GM12878 (cell line): ENCODE results near the gene RHEBL1. TPM values are rescaled to one million over a fixed set of nuclear protein-coding genes. Genes with fewer than 3 reads are reported as not detected.

Experiments used
- ATAC-seq: fragments of 200-7000 bp; cut with Tn5 transposase; 3 replicates; pipeline ENCODE4 v1.9.1; 2020; ENCODE audit warnings: mild to moderate bottlenecking, moderate library complexity
- BruUV-seq: library from RNA; stranded (reverse); fragments of 400-500 nt; replicated peaks from 2 replicates; lab custom pipeline; 2021; lab: Mats Ljungman, UMichigan
- CTCF ChIA-PET: fragments of 300-600 bp; sonication (Branson Sonifier 250); formaldehyde crosslinking; extraction: SDS; loops from one replicate; lab custom pipeline; 2021; ENCODE audit warnings: inconsistent platforms; lab: Yijun Ruan, JAX
- POLR2A ChIA-PET: fragments of 350-600 bp; formaldehyde crosslinking; extraction: SDS; loops from one replicate; lab custom pipeline; 2021; ENCODE audit warnings: inconsistent platforms; lab: Charles Lee
- RAD21 ChIA-PET: fragments of 300-600 bp; sonication (Branson Sonifier 250); formaldehyde crosslinking; loops from one replicate; lab custom pipeline; 2023; ENCODE audit warnings: antibody characterized with exemption; ENCODE audit not compliant: unreplicated experiment; lab: Charles Lee
- SMC1A ChIA-PET: fragments of 300-600 bp; sonication (Branson Sonifier 250); formaldehyde crosslinking; loops from one replicate; lab custom pipeline; 2023; ENCODE audit not compliant: unreplicated experiment, uncharacterized antibody; lab: Charles Lee
- DNase-seq: peaks from one replicate; pipeline ENCODE4 v3.0.0-alpha.2; 2011; ENCODE audit warnings: low read depth, low spot score
- FAIRE-seq: peaks from 3 replicates; lab custom pipeline; 2011; peaks lifted over from hg19 to GRCh38; lab: Jason Lieb, UNC
- H2AFZ ChIP-seq: 2 replicates; pipeline ENCODE4 v1.6.0; 2011; ENCODE audit warnings: low read depth, low read length, control low read depth; ENCODE audit not compliant: control insufficient read depth
- H3K27ac ChIP-seq: 2 replicates; pipeline ENCODE4 v1.5.1; 2011; ENCODE audit warnings: control low read depth; ENCODE audit not compliant: control insufficient read depth, insufficient read depth
- H3K27me3 ChIP-seq, 2 experiments: replicated peaks in 1 of 2; 2 replicates each; pipeline versions ENCODE4 v1.6.0 to v1.6.1; 2011; ENCODE audit warnings: low read length in 1 of 2; ENCODE audit not compliant: control insufficient read depth in 2 of 2, insufficient read depth in 2 of 2
- H3K36me3 ChIP-seq, 2 experiments: 2 replicates each; pipeline ENCODE4 v1.5.1; 2011; ENCODE audit warnings: low read length in 1 of 2; ENCODE audit not compliant: control insufficient read depth in 2 of 2, insufficient read depth in 2 of 2
- H3K4me1 ChIP-seq: 2 replicates; pipeline ENCODE4 v1.6.1; 2011; ENCODE audit warnings: mild to moderate bottlenecking, low read length, moderate library complexity, mixed read lengths; ENCODE audit not compliant: control insufficient read depth, insufficient read depth
- H3K4me2 ChIP-seq: 2 replicates; pipeline ENCODE4 v1.6.0; 2011; ENCODE audit warnings: control low read depth; ENCODE audit not compliant: control insufficient read depth, insufficient read depth
- H3K4me3 ChIP-seq: fragments of 200-600 bp; sonication (generic); 2 replicates; pipeline ENCODE4 v1.5.1; 2016
- H3K79me2 ChIP-seq: 2 replicates; pipeline ENCODE4 v1.6.0; 2011; ENCODE audit warnings: low read length; ENCODE audit not compliant: control insufficient read depth, insufficient read depth
- H3K9ac ChIP-seq: 2 replicates; pipeline ENCODE4 v1.8.0; 2011; ENCODE audit warnings: low read length, control low read depth, mixed read lengths; ENCODE audit not compliant: control insufficient read depth, insufficient read depth
- H3K9me3 ChIP-seq: replicated peaks from 3 replicates; pipeline ENCODE4 v1.5.1; 2011; ENCODE audit warnings: mild to moderate bottlenecking, low read length; ENCODE audit not compliant: control insufficient read depth, insufficient read depth
- H4K20me1 ChIP-seq: 2 replicates; pipeline ENCODE4 v1.6.0; 2011; ENCODE audit not compliant: control insufficient read depth, insufficient read depth
- CHD4 ChIP-seq: fragments of 200-600 bp; sonication (generic); IDR thresholded peaks from 2 replicates; pipeline ENCODE4 v1.6.1; 2016; ENCODE audit warnings: mild to moderate bottlenecking
- FOXM1 ChIP-seq: IDR thresholded peaks from 2 replicates; pipeline ENCODE4 v1.6.1; 2012; ENCODE audit warnings: low read depth, mild to moderate bottlenecking, inconsistent platforms, low read length, moderate library complexity
- HDGF ChIP-seq: fragments of 450-650 bp; IDR thresholded peaks from 2 replicates; pipeline ENCODE4 v1.6.1; 2016; ENCODE audit warnings: antibody characterized with exemption
- IRF3 ChIP-seq: fragments of 450-650 bp; IDR thresholded peaks from 2 replicates; pipeline ENCODE4 v1.6.1; 2014; ENCODE audit warnings: mild to moderate bottlenecking
- MTA2 ChIP-seq: fragments of 450-650 bp; IDR thresholded peaks from 2 replicates; pipeline ENCODE4 v1.6.1; 2016; ENCODE audit warnings: low read depth, mild to moderate bottlenecking, moderate library complexity
- POLR2AphosphoS5 ChIP-seq: IDR thresholded peaks from 2 replicates; pipeline ENCODE4 v1.6.1; 2011; ENCODE audit warnings: mild to moderate bottlenecking, low read length, inconsistent platforms
- RFX5 ChIP-seq: IDR thresholded peaks from 2 replicates; pipeline ENCODE4 v1.6.1; 2011; ENCODE audit warnings: low read depth, low read length, improper control_type of control experiment
- SIX5 ChIP-seq: IDR thresholded peaks from 2 replicates; pipeline ENCODE4 v1.6.1; 2011; ENCODE audit warnings: mild to moderate bottlenecking, low read depth, low read length, moderate library complexity; ENCODE audit not compliant: severe bottlenecking
- STAT1 ChIP-seq: fragments of 450-650 bp; conservative IDR thresholded peaks from 2 replicates; pipeline ENCODE4 v1.6.1; 2014; ENCODE audit warnings: antibody characterized with exemption, mild to moderate bottlenecking
- TBL1XR1 ChIP-seq: IDR thresholded peaks from 2 replicates; pipeline ENCODE4 v1.6.1; 2012; ENCODE audit warnings: low read depth, low read length, improper control_type of control experiment
- ZNF207 ChIP-seq: fragments of 450-650 bp; IDR thresholded peaks from 2 replicates; pipeline ENCODE4 v1.6.1; 2014; ENCODE audit warnings: antibody characterized with exemption, mild to moderate bottlenecking, borderline replicate concordance
- ZSCAN29 ChIP-seq: fragments of 450-650 bp; IDR thresholded peaks from 2 replicates; pipeline ENCODE4 v1.6.1; 2017; ENCODE audit warnings: mild to moderate bottlenecking, moderate library complexity
- WGBS: methylation state at CpG from one replicate; pipeline ENCODE4 v1.1.6; 2016; ENCODE audit warnings: low lambda C conversion rate; ENCODE audit not compliant: insufficient replicate concordance, insufficient coverage; ENCODE audit errors: missing lambda C conversion rate; 5-methylcytosine and 5-hydroxymethylcytosine counted together
- in situ Hi-C: fragments of 300-500 bp; cut with MboI; formaldehyde crosslinking; loops from 9 replicates; pipeline ENCODE4 v1.14.3; 2018; ENCODE audit warnings: mixed read lengths
- intact Hi-C: fragments of 100-400 bp; cut with micrococcal nuclease; formaldehyde crosslinking; loops from one replicate; pipeline ENCODE4 v1.14.2; 2022; ENCODE audit not compliant: unreplicated experiment
- polyA plus RNA-seq, 11 experiments: library from polyadenylated mRNA; depleted of rRNA in 4 of 11; unstranded in 6 of 11; stranded (reverse) in 5 of 11; fragments of >200 nt; fragmentation: Nextera tagmentation in 4 of 11; fragmentation: Illumina TruSeq in 1 of 11; extraction: Ambion mirVana in 4 of 11; extraction: Trizol in 1 of 11; gene quantifications; 1 replicate in 1 of 11; 2 replicates in 10 of 11; pipeline versions ENCODE4 v1.2.1 to v1.2.3, GENCODE V29; 2011 to 2016; ENCODE audit warnings: inconsistent platforms in 2 of 11, missing spikeins in 2 of 11, low read depth in 1 of 11
- total RNA-seq, 4 experiments: library from RNA; depleted of rRNA in 3 of 4; stranded (reverse); fragments of >200 nt in 3 of 4; fragmentation: Illumina TruSeq in 1 of 4; extraction: Trizol in 1 of 4; gene quantifications; 2 replicates each; pipeline versions ENCODE4 v1.2.1 to v1.2.3, GENCODE V29; 2013 to 2021

The RHEBL1 gene
- total and polyA plus RNA-seq, 10 of the 15 experiments (the other 5 are each of a cell fraction or from before 2014, with no cell fraction given), result 5.9 to 18.7 (median 12.0) TPM

GRCh38 chr12:49094975-49095365 is 25.2 kb upstream of the RHEBL1 start:
- Histone ChIP-seq H3K4me3 (no peak overlapping the region), H3K4me2 (no peak overlapping the region), H3K4me1 (0 out of 2 replicates have a peak, but pooled peaks cover 3% of the 10 kb centered on the region), H3K36me3 (peaks cover 0 to 3% of the 10 kb centered on the region in 2 experiments; a peak in 3 of 4 replicates), H3K27ac (no peak overlapping the region), H3K9me3 (no peaks in the 10 kb centered on the region), H3K79me2 (no peaks in the 10 kb centered on the region), H4K20me1 (no peaks in the 10 kb centered on the region), H3K9ac (no peak overlapping the region), H3K27me3 (peaks cover 22 to 33% of the 10 kb centered on the region in 2 experiments), H2AFZ (no peak overlapping the region)
- DNase-seq, result no peak
- POLR2A ChIA-PET, result interaction anchor here (0.6 to 3.6 kb wide), 6 partner anchors 9 to 36 kb away, joined by 3 to 11 read pairs (median 6); partner anchors contain the start of gene TUBA1B
- TF ChIP-seq STAT1 (no peak), SIX5 (no peak), HDGF (no peak), MTA2 (no peak), CHD4 (no peak), ZNF207 (no peak), POLR2AphosphoS5 (no peak), ZSCAN29 (no peak), IRF3 (no peak), TBL1XR1 (no peak), FOXM1 (no peak), RFX5 (no peak)
- FAIRE-seq, result no peak
- ATAC-seq, result no peak
- WGBS, result 75% methylated on average over 2 of the region's 2 CpGs
- CTCF ChIA-PET, result interaction anchor here (0.8 to 12.2 kb wide), 9 partner anchors 10 to 140 kb away, joined by 3 to 244 read pairs (median 11); partner anchors contain the start of genes DDN, LMBR1L, RHEBL1 and TUBA1B
- RAD21 ChIA-PET, result interaction anchor here (1.7 to 5.9 kb wide), 2 partner anchors 25 to 30 kb away, joined by 3 to 66 read pairs; partner anchors contain the start of gene RHEBL1
- intact Hi-C loops, result loop anchor here (5.0 kb wide), 1 partner anchor 98 kb away; the partner anchor contains the start of gene DDN
- in situ Hi-C loops, result no loop called here
- SMC1A ChIA-PET, result interaction anchor here (1.2 to 6.8 kb wide), 4 partner anchors 10 to 37 kb away, joined by 3 to 64 read pairs (median 4); no protein-coding TSS in a partner anchor
- BruUV-seq, result no TSS peak
